Gastrocnemius medialis (tissue), 4 donors: ENCODE data around the gene RASA3. TPM values are rescaled to one million over a fixed set of nuclear protein-coding genes. Genes with fewer than 3 reads are reported as not detected.
"Not testable (repeated sequence)": the region's sequence is repeated elsewhere in the genome, so short reads cannot be mapped to it uniquely, and the experiment has no call there.

ENCODE experiments used
- ATAC-seq, 2 donors: fragments of 150-250 bp; one replicate each; pipeline ENCODE4 v1.9.1; 2016
- DNase-seq, 2 donors: peaks; one replicate each; pipeline ENCODE4 v3.0.0-alpha.2; 2019
- H3K27ac ChIP-seq, 4 donors: fragments of 200-600 bp; sonication (generic); 1 replicate in 1 of 4; 2 replicates in 3 of 4; pipeline ENCODE4 v1.5.1; 2016 to 2018; ENCODE audit warnings: mild to moderate bottlenecking in 2 of 4, moderate library complexity in 1 of 4
- H3K27me3 ChIP-seq, 3 donors: fragments of 200-600 bp; sonication (generic) in 2 of 3; 1 replicate in 1 of 3; 2 replicates in 2 of 3; pipeline versions ENCODE4 v1.5.1 to v1.6.0; 2016 to 2019; ENCODE audit warnings: mild to moderate bottlenecking in 1 of 3, moderate library complexity in 1 of 3
- H3K36me3 ChIP-seq, 2 donors: fragments of 200-600 bp; sonication (generic) in 1 of 2; one replicate each; pipeline ENCODE4 v1.5.1; 2017 to 2018
- H3K4me1 ChIP-seq, 2 donors: fragments of 200-600 bp; sonication (generic) in 1 of 2; one replicate each; pipeline ENCODE4 v1.5.1; 2016 to 2017; ENCODE audit warnings: mild to moderate bottlenecking in 2 of 2
- H3K4me3 ChIP-seq, 4 donors: fragments of 200-600 bp; sonication (generic) in 3 of 4; 1 replicate in 1 of 4; 2 replicates in 3 of 4; pipeline ENCODE4 v1.5.1; 2016 to 2019; ENCODE audit warnings: mild to moderate bottlenecking in 2 of 4
- H3K9me3 ChIP-seq, 3 donors: fragments of 200-600 bp; sonication (generic) in 2 of 3; 1 replicate in 1 of 3; 2 replicates in 2 of 3; pipeline ENCODE4 v1.5.1; 2016 to 2019
- POLR2A ChIP-seq, 2 donors: fragments of 450-650 bp; IDR thresholded peaks; one replicate each; pipeline ENCODE4 v1.6.1; 2017; ENCODE audit warnings: antibody characterized with exemption in 2 of 2, mild to moderate bottlenecking in 2 of 2, moderate library complexity in 2 of 2
- in situ Hi-C, 4 donors: fragments of 200-750 bp; cut with MboI; loops; one replicate each; pipeline versions ENCODE4 v1.15.0 to v1.8.0; 2017; ENCODE audit warnings: low sequenced_read_pairs in 4 of 4
- intact Hi-C: fragments of 100-400 bp; cut with DNase I; formaldehyde crosslinking; loops from one replicate; pipeline ENCODE4 v1.15.1; 2023; ENCODE audit warnings: low total_unique reads
- total RNA-seq, 4 donors: library from RNA; depleted of rRNA; stranded (reverse); fragments of >200 nt; gene quantifications; one replicate each; pipeline versions ENCODE4 v1.1.0 to v1.2.3, GENCODE V29; 2016
- TF ChIP-seq, protein P1 (sequence below), 5 experiments: fragments of 450-650 bp in 3 of 5; fragments of 200-600 bp in 2 of 5; sonication (generic) in 2 of 5; IDR thresholded peaks in 4 of 5; conservative IDR thresholded peaks in 1 of 5; 1 replicate in 4 of 5; 2 replicates in 1 of 5; pipeline ENCODE4 v1.5.1; 2016 to 2019; ENCODE audit warnings: antibody characterized with exemption in 5 of 5, mild to moderate bottlenecking in 3 of 5, moderate library complexity in 3 of 5

RASA3 gene
- total RNA-seq, 4 donors from 2014 or later = 3.4 to 22.2 (median 10.8) TPM

DNA sequence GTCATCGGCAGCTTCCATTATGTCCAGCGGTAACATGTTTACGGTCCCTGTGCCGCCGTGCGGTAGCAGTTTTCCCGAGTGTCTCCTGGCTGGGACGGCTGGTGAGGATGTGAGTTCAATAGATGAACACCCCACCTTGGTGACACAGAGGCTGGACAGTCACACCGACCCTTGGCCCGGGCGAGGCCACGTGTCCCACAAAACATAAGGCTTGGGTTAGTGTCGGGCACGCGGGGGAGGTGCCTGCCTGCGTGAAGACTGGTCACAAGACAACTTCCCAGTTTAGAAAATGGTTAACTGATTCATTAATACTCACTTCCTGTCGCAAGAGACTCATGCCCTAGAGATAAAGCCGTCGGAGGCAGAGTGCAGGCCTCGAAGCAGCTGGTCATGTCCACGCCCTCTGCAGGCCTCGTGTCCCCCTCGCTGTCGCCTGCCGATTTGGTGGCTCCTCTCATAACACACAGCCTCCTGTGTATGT is 17.2 kb downstream of the RASA3 start:
- Histone ChIP-seq H3K9me3 (no peaks in the 10 kb centered on the region), H3K4me1 (peaks cover 11 to 45% of the 10 kb centered on the region in 2 donors), H3K27ac (peak overlapping the region in 1 of 4 donors; percentile 36), H3K27me3 (no peaks in the 10 kb centered on the region), H3K4me3 (no peak overlapping the region), H3K36me3 (no peaks in the 10 kb centered on the region)
- DNase-seq (peak in 1 of 2 donors; percentile 21), ATAC-seq (no peak)
- intact Hi-C loops (no loop called here), in situ Hi-C loops (no loop called here)
- no peak for TF ChIP-seq POLR2A (IDR thresholded peaks at IDR 0.05)
- TF ChIP-seq, protein P1, sequence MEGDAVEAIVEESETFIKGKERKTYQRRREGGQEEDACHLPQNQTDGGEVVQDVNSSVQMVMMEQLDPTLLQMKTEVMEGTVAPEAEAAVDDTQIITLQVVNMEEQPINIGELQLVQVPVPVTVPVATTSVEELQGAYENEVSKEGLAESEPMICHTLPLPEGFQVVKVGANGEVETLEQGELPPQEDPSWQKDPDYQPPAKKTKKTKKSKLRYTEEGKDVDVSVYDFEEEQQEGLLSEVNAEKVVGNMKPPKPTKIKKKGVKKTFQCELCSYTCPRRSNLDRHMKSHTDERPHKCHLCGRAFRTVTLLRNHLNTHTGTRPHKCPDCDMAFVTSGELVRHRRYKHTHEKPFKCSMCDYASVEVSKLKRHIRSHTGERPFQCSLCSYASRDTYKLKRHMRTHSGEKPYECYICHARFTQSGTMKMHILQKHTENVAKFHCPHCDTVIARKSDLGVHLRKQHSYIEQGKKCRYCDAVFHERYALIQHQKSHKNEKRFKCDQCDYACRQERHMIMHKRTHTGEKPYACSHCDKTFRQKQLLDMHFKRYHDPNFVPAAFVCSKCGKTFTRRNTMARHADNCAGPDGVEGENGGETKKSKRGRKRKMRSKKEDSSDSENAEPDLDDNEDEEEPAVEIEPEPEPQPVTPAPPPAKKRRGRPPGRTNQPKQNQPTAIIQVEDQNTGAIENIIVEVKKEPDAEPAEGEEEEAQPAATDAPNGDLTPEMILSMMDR (IDR thresholded peaks at IDR 0.05 in 4 of 5, conservative IDR thresholded peaks at IDR 0.05 in 1 of 5) = no peak

DNA sequence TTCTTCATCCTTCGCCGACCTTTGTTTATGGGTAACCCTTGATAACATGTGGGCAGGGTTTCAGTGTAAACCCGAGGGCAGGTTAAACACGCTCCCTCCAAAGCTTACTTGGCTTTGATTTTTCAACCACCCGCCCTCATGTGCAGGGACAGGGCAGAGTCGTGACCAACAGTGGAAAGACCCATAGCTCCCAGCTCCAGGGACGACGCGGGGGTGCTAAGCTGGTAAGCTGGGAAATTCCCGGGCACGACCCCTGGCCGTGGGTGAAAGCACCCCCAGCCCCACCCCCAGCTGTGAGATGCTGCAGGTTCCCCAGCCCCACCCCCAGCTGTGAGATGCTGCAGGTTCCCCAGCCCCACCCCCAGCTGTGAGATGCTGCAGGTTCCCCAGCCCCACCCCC is 17.8 kb downstream of the RASA3 start:
- H3K9me3 ChIP-seq, intact Hi-C loops, H3K27ac ChIP-seq, H3K4me3 ChIP-seq, H3K36me3 ChIP-seq, ATAC-seq, in situ Hi-C loops, H3K27me3 ChIP-seq, DNase-seq: not testable (repeated sequence)
- H3K4me1 ChIP-seq = peaks cover 17 to 51% of the 10 kb centered on the region in 2 donors

DNA sequence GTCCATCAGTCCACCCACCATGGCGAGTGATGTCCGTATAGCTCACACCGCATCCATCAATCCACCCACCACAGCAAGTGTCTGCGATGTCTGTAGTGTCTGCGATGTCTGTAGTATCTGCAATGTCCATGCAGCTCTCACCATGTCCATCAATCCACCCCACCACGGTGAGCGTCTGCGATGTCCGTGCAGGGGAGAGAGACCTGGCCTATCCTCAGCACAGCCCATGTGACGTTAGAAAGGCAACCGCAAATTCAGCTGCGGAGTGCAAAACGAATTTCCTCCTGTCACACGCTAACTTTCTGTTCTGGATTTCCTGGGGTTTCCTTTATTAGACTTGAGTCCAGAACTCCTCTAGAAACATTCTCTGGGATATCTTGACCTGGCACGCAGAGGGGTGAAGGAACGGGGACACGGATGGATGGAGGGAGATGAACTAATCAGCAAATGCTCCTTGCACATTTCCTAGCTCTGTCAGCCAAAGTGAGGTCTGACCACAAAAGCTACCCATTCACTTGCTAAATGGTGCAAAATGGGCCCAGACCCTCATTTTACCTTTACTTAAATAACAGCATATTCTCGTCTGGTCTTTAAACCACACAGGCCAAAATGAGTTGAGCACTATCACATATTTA is 18.3 kb downstream of the RASA3 start:
- H3K4me1 ChIP-seq = peaks cover 22 to 53% of the 10 kb centered on the region in 2 donors
- H3K36me3 ChIP-seq = no peaks in the 10 kb centered on the region
- H3K27ac ChIP-seq = no peak overlapping the region
- H3K4me3 ChIP-seq = no peak overlapping the region
- in situ Hi-C loops (no loop called here), intact Hi-C loops (no loop called here)
- ATAC-seq (no peak), DNase-seq (peak in 1 of 2 donors; percentile 3)
- TF ChIP-seq, protein P1 (IDR thresholded peaks at IDR 0.05 in 4 of 5, conservative IDR thresholded peaks at IDR 0.05 in 1 of 5) = no peak
- no peak for TF ChIP-seq POLR2A (IDR thresholded peaks at IDR 0.05)
- no peaks in the 10 kb centered on the region for H3K27me3 ChIP-seq
- no peaks in the 10 kb centered on the region for H3K9me3 ChIP-seq

DNA sequence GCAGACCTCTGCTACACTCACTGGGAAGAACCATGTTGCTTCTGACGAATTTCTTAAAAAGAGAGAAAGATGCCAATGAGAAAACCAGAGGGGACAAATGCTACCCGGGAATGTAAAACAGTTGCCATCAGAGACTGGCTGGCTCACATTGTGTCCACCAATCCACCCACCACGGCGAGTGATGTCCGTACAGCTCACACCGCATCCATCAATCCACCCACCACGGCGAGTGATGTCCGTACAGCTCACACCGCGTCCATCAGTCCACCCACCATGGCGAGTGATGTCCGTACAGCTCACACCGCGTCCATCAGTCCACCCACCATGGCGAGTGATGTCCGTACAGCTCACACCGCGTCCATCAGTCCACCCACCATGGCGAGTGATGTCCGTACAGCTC is 19.0 kb downstream of the RASA3 start:
- DNase-seq = peak in 1 of 2 donors; percentile 2

DNA sequence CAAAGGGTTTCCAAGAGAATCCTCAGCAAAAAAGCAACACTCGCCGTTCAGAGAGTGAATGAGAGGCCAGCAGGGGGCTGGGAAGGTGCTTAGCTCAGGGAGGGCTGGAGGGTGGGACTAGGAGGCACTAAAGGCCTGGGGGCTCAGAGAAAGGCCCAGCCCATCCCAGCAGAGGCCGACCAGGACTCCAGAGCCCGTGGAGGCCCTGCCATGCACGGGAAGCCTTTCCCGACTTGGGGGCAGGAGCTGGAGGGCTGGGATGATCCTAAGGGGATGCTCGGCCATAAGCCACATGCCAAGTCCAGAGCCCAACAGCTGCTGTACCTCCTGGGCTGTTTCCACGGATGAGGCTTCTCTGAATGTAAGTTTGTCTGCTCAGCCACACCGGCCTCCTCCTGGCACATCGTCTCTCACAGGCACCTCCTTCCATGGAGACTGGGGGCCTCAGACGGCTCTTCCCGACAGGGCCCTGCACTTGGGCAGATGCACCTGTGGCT is 19.5 kb downstream of the RASA3 start:
- intact Hi-C loops = no loop called here
- Histone ChIP-seq H3K4me1 (peaks cover 28 to 59% of the 10 kb centered on the region in 2 donors), H3K36me3 (no peaks in the 10 kb centered on the region), H3K27me3 (no peaks in the 10 kb centered on the region), H3K4me3 (no peak overlapping the region), H3K9me3 (no peaks in the 10 kb centered on the region), H3K27ac (peak overlapping the region; percentile 77 to 88 (median 84))
- TF ChIP-seq POLR2A (IDR thresholded peaks at IDR 0.05) = no peak
- TF ChIP-seq, protein P1 (IDR thresholded peaks at IDR 0.05 in 4 of 5, conservative IDR thresholded peaks at IDR 0.05 in 1 of 5) = no peak
- ATAC-seq = no peak
- in situ Hi-C loops = no loop called here
- peak in 1 of 2 donors; percentile 7 for DNase-seq

More for the DNA sequence above, 19.0 kb downstream of the RASA3 start:
- H3K27me3 ChIP-seq, H3K9me3 ChIP-seq, H3K36me3 ChIP-seq, ATAC-seq, H3K4me3 ChIP-seq, intact Hi-C loops, in situ Hi-C loops: not testable (repeated sequence)
- Histone ChIP-seq H3K4me1 (peaks cover 24 to 54% of the 10 kb centered on the region in 2 donors), H3K27ac (peak overlapping the region in 2 of 4 donors; percentile 80 to 88)
